HAP-1 (cell line): Measurements from ENCODE around the gene AACS.
"Not testable (repeated sequence)": the region's sequence is repeated elsewhere in the genome, so short reads cannot be mapped to it uniquely, and the experiment has no call there.

Experiments
- DNase-seq, 2 experiments: peaks; one replicate each; pipeline ENCODE4 v3.0.0-alpha.2; 2016 to 2020; ENCODE audit warnings: low spot score in 2 of 2
- H3K27me3 ChIP-seq: fragments of 250-450 bp; sonication (Bioruptor Pico); 2 replicates; pipeline ENCODE4 v1.5.1; 2020; ENCODE audit warnings: low read depth, mild to moderate bottlenecking, moderate library complexity
- H3K36me3 ChIP-seq: fragments of 250-450 bp; sonication (Bioruptor Pico); replicated peaks from 2 replicates; pipeline ENCODE4 v1.5.1; 2020; ENCODE audit warnings: mild to moderate bottlenecking
- H3K4me1 ChIP-seq: fragments of 250-450 bp; sonication (Bioruptor Pico); 2 replicates; pipeline ENCODE4 v1.5.1; 2020; ENCODE audit warnings: mild to moderate bottlenecking
- H3K4me3 ChIP-seq: fragments of 250-450 bp; sonication (Bioruptor Pico); 2 replicates; pipeline ENCODE4 v1.5.1; 2020; ENCODE audit warnings: mild to moderate bottlenecking, moderate library complexity
- H3K9me3 ChIP-seq: fragments of 250-450 bp; sonication (Bioruptor Pico); 2 replicates; pipeline ENCODE4 v1.5.1; 2020; ENCODE audit warnings: mild to moderate bottlenecking, moderate library complexity
- in situ Hi-C: fragments of 300-500 bp; cut with MboI; formaldehyde crosslinking; loops from 3 replicates; pipeline ENCODE4 v1.14.3; 2020; ENCODE audit warnings: low sequenced_read_pairs, inconsistent platforms, mixed read lengths

AACS gene

GRCh38 chr12:125065021-125065918, at the start of gene AACS:
Gene AACS, plus strand, starts transcription at chr12:125065435. Its CDS starts 150 bp downstream, at chr12:125065585.
- H3K27me3 ChIP-seq = no peaks in the 10 kb centered on the region
- H3K9me3 ChIP-seq = no peaks in the 10 kb centered on the region
- H3K4me3 ChIP-seq = peak within 1 kb of the TSS; percentile 62
- DNase-seq = peak; percentile 71 to 87
- H3K4me1 ChIP-seq = peaks cover 6% of the 10 kb centered on the region
- H3K36me3 ChIP-seq = peaks cover 4% of the 10 kb centered on the region
- in situ Hi-C loops = no loop called here

GRCh38 chr12:125015680-125016310, 49.4 kb upstream of the AACS start:
- Histone ChIP-seq H3K9me3 (no peaks in the 10 kb centered on the region), H3K4me3 (no peak overlapping the region), H3K27me3 (no peaks in the 10 kb centered on the region), H3K4me1 (no peaks in the 10 kb centered on the region), H3K36me3 (peaks cover 48% of the 10 kb centered on the region)
- in situ Hi-C loops = no loop called here
- no peak for DNase-seq

- peaks cover 46% of the 10 kb centered on the region for H3K36me3 ChIP-seq
- H3K9me3 ChIP-seq = no peaks in the 10 kb centered on the region
- in situ Hi-C loops = no loop called here
- no peak overlapping the region for H3K4me3 ChIP-seq
- H3K27me3 ChIP-seq = no peaks in the 10 kb centered on the region
- H3K4me1 ChIP-seq = no peaks in the 10 kb centered on the region
- DNase-seq = no peak
Measured at GRCh38 chr12:125017801-125018200, 47.4 kb upstream of the AACS start.

GRCh38 chr12:125018356-125018755, 46.9 kb upstream of the AACS start:
- no peak for DNase-seq

GRCh38 chr12:125021096-125021495, 44.1 kb upstream of the AACS start:
- Histone ChIP-seq H3K4me3 (no peak overlapping the region), H3K36me3 (peaks cover 25% of the 10 kb centered on the region), H3K4me1 (no peaks in the 10 kb centered on the region), H3K27me3 (no peaks in the 10 kb centered on the region), H3K9me3 (no peaks in the 10 kb centered on the region)
- in situ Hi-C loops = no loop called here
- no peak for DNase-seq

More at GRCh38 chr12:125018356-125018755, 46.9 kb upstream of the AACS start:
- in situ Hi-C loops = no loop called here
- no peak overlapping the region for H3K4me3 ChIP-seq
- no peaks in the 10 kb centered on the region for H3K4me1 ChIP-seq
- H3K27me3 ChIP-seq = no peaks in the 10 kb centered on the region
- H3K9me3 ChIP-seq = no peaks in the 10 kb centered on the region
- H3K36me3 ChIP-seq = peaks cover 44% of the 10 kb centered on the region

GRCh38 chr12:125021771-125022170, 43.5 kb upstream of the AACS start:
- in situ Hi-C loops = no loop called here
- DNase-seq = no peak
- Histone ChIP-seq H3K4me1 (no peaks in the 10 kb centered on the region), H3K36me3 (peaks cover 25% of the 10 kb centered on the region), H3K4me3 (no peak overlapping the region), H3K9me3 (no peaks in the 10 kb centered on the region), H3K27me3 (no peaks in the 10 kb centered on the region)

- DNase-seq = no peak
- H3K9me3 ChIP-seq = no peaks in the 10 kb centered on the region
- in situ Hi-C loops = no loop called here
Measured at GRCh38 chr12:125023065-125023464, 42.2 kb upstream of the AACS start.

GRCh38 chr12:125024949-125025563, 40.2 kb upstream of the AACS start:
- DNase-seq = no peak
- Histone ChIP-seq H3K4me3 (no peak overlapping the region), H3K4me1 (no peaks in the 10 kb centered on the region), H3K36me3 (peaks cover 15% of the 10 kb centered on the region), H3K9me3 (no peaks in the 10 kb centered on the region), H3K27me3 (no peaks in the 10 kb centered on the region)
- in situ Hi-C loops = no loop called here

More at GRCh38 chr12:125023065-125023464, 42.2 kb upstream of the AACS start:
- Histone ChIP-seq H3K27me3 (no peaks in the 10 kb centered on the region), H3K4me1 (no peaks in the 10 kb centered on the region), H3K36me3 (peaks cover 17% of the 10 kb centered on the region), H3K4me3 (no peak overlapping the region)

GRCh38 chr12:125025606-125026235, 39.5 kb upstream of the AACS start:
- H3K27me3 ChIP-seq = no peaks in the 10 kb centered on the region
- no peak for DNase-seq
- no peaks in the 10 kb centered on the region for H3K4me1 ChIP-seq
- H3K4me3 ChIP-seq = no peak overlapping the region
- in situ Hi-C loops = no loop called here
- H3K36me3 ChIP-seq = peaks cover 18% of the 10 kb centered on the region
- no peaks in the 10 kb centered on the region for H3K9me3 ChIP-seq

- Histone ChIP-seq H3K4me3 (no peak overlapping the region), H3K4me1 (no peaks in the 10 kb centered on the region), H3K36me3 (peaks cover 14% of the 10 kb centered on the region), H3K27me3 (no peaks in the 10 kb centered on the region), H3K9me3 (no peaks in the 10 kb centered on the region)
- DNase-seq = no peak
- in situ Hi-C loops = no loop called here
Measured at GRCh38 chr12:125028106-125028505, 37.1 kb upstream of the AACS start.

- Histone ChIP-seq H3K36me3 (peaks cover 11% of the 10 kb centered on the region), H3K27me3 (no peaks in the 10 kb centered on the region), H3K9me3 (no peaks in the 10 kb centered on the region), H3K4me3 (no peak overlapping the region), H3K4me1 (no peaks in the 10 kb centered on the region)
- in situ Hi-C loops = no loop called here
- no peak for DNase-seq
Measured at GRCh38 chr12:125029761-125030358, 35.4 kb upstream of the AACS start.

GRCh38 chr12:125031471-125031870, 33.8 kb upstream of the AACS start:
- DNase-seq, H3K27me3 ChIP-seq, H3K4me3 ChIP-seq, H3K36me3 ChIP-seq, in situ Hi-C loops, H3K4me1 ChIP-seq, H3K9me3 ChIP-seq: not testable (repeated sequence)

- H3K36me3 ChIP-seq = peaks cover 7% of the 10 kb centered on the region
- DNase-seq = no peak
- H3K4me1 ChIP-seq = no peaks in the 10 kb centered on the region
- no peak overlapping the region for H3K4me3 ChIP-seq
- no peaks in the 10 kb centered on the region for H3K27me3 ChIP-seq
- in situ Hi-C loops = no loop called here
- H3K9me3 ChIP-seq = no peaks in the 10 kb centered on the region
Measured at GRCh38 chr12:125032466-125033152, 32.6 kb upstream of the AACS start.
